ENCODE results near the gene UBR3.

The UBR3 gene

GRCh38 chr2:169979025-169979424 lies 151.8 kb downstream of the UBR3 start:
- H3K27ac ChIP-seq (ENCODE audit: low read length): no peak overlapping the region
- H3K4me3 ChIP-seq (ENCODE audit: low read length): no peak overlapping the region
- TF ChIP-seq EZH2 (optimal IDR thresholded peaks at IDR 0.05; ENCODE audit: low read depth, low read length) (no peak), EZH2phosphoT487 (IDR thresholded peaks at IDR 0.05; ENCODE audit: low read length) (no peak), CTCF (IDR thresholded peaks at IDR 0.05; ENCODE audit: low read length) (no peak)
- no peaks in the 10 kb centered on the region for H4K20me1 ChIP-seq (ENCODE audit: insufficient read depth, low read length)
- no peak overlapping the region for H3K4me2 ChIP-seq (ENCODE audit: low read depth, low read length)
- no peaks in the 10 kb centered on the region for H3K27me3 ChIP-seq (replicated peaks; ENCODE audit: insufficient read depth, low read length)
- 0 out of 2 replicates have a peak, but pooled peaks cover 5% of the 10 kb centered on the region for H3K79me2 ChIP-seq (ENCODE audit: low read length)
- DNase-seq: no peak
- no peaks in the 10 kb centered on the region for H3K9me2 ChIP-seq (replicated peaks; ENCODE audit: insufficient read depth, low read length)
- H3F3A ChIP-seq (ENCODE audit: insufficient read depth, low read length): no peaks in the 10 kb centered on the region
- H2AFZ ChIP-seq (ENCODE audit: low read length): no peak overlapping the region
- no peaks in the 10 kb centered on the region for H3K4me1 ChIP-seq (ENCODE audit: low read length)
- H3K9ac ChIP-seq (ENCODE audit: low read length): no peak overlapping the region
- no peaks in the 10 kb centered on the region for H3K9me3 ChIP-seq (replicated peaks; ENCODE audit: insufficient read depth, low read length)
- peaks cover 9% of the 10 kb centered on the region for H3K36me3 ChIP-seq (replicated peaks; ENCODE audit: insufficient read depth, low read length)

GRCh38 chr2:169980001-169980400 lies 152.7 kb downstream of the UBR3 start:
- H3K4me3 ChIP-seq (ENCODE audit: low read length): no peak overlapping the region
- H4K20me1 ChIP-seq (ENCODE audit: insufficient read depth, low read length): no peaks in the 10 kb centered on the region
- no peak for DNase-seq
- H3K4me2 ChIP-seq (ENCODE audit: low read depth, low read length): no peak overlapping the region
- peaks cover 9% of the 10 kb centered on the region; the same call in 1 of the 2 replicates for H3K79me2 ChIP-seq (ENCODE audit: low read length)
- H3F3A ChIP-seq (ENCODE audit: insufficient read depth, low read length): no peaks in the 10 kb centered on the region
- no peak overlapping the region for H2AFZ ChIP-seq (ENCODE audit: low read length)
- H3K27me3 ChIP-seq (replicated peaks; ENCODE audit: insufficient read depth, low read length): no peaks in the 10 kb centered on the region
- H3K9ac ChIP-seq (ENCODE audit: low read length): no peak overlapping the region
- no peaks in the 10 kb centered on the region for H3K9me2 ChIP-seq (replicated peaks; ENCODE audit: insufficient read depth, low read length)
- no peaks in the 10 kb centered on the region for H3K9me3 ChIP-seq (replicated peaks; ENCODE audit: insufficient read depth, low read length)
- H3K27ac ChIP-seq (ENCODE audit: low read length): no peak overlapping the region
- TF ChIP-seq EZH2phosphoT487 (IDR thresholded peaks at IDR 0.05; ENCODE audit: low read length) (no peak), CTCF (IDR thresholded peaks at IDR 0.05; ENCODE audit: low read length) (no peak), EZH2 (optimal IDR thresholded peaks at IDR 0.05; ENCODE audit: low read depth, low read length) (no peak)
- peaks cover 9% of the 10 kb centered on the region for H3K36me3 ChIP-seq (replicated peaks; ENCODE audit: insufficient read depth, low read length)
- H3K4me1 ChIP-seq (ENCODE audit: low read length): no peaks in the 10 kb centered on the region

- Histone ChIP-seq H3K4me3 (ENCODE audit: low read length) (no peak overlapping the region), H3K36me3 (replicated peaks; ENCODE audit: insufficient read depth, low read length) (peaks cover 6% of the 10 kb centered on the region), H3K27ac (ENCODE audit: low read length) (no peak overlapping the region), H3K9ac (ENCODE audit: low read length) (no peak overlapping the region), H2AFZ (ENCODE audit: low read length) (no peak overlapping the region), H3K9me2 (replicated peaks; ENCODE audit: insufficient read depth, low read length) (no peaks in the 10 kb centered on the region), H3K27me3 (replicated peaks; ENCODE audit: insufficient read depth, low read length) (no peaks in the 10 kb centered on the region), H3K4me1 (ENCODE audit: low read length) (no peaks in the 10 kb centered on the region), H3K4me2 (ENCODE audit: low read depth, low read length) (no peak overlapping the region), H3K9me3 (replicated peaks; ENCODE audit: insufficient read depth, low read length) (no peaks in the 10 kb centered on the region), H4K20me1 (ENCODE audit: insufficient read depth, low read length) (no peaks in the 10 kb centered on the region), H3F3A (ENCODE audit: insufficient read depth, low read length) (no peaks in the 10 kb centered on the region), H3K79me2 (ENCODE audit: low read length) (peaks cover 3% of the 10 kb centered on the region; the same call in 1 of the 2 replicates)
- TF ChIP-seq EZH2phosphoT487 (IDR thresholded peaks at IDR 0.05; ENCODE audit: low read length) (no peak), EZH2 (optimal IDR thresholded peaks at IDR 0.05; ENCODE audit: low read depth, low read length) (no peak), CTCF (IDR thresholded peaks at IDR 0.05; ENCODE audit: low read length) (no peak)
- DNase-seq: no peak
These were observed 153.4 kb downstream of the UBR3 start for GRCh38 chr2:169980643-169981042.

All from MM.1S (cell line).